NOMO-1 treated with dmso at 0.1 percent for 144 hours (cell line): ENCODE measurements around the gene MR1.

Source experiments
- DNase-seq: peaks from one replicate; lab custom pipeline; 2025; ENCODE audit not compliant: unreplicated experiment; lab: John Stamatoyannopoulos, UW

Gene MR1

DNA sequence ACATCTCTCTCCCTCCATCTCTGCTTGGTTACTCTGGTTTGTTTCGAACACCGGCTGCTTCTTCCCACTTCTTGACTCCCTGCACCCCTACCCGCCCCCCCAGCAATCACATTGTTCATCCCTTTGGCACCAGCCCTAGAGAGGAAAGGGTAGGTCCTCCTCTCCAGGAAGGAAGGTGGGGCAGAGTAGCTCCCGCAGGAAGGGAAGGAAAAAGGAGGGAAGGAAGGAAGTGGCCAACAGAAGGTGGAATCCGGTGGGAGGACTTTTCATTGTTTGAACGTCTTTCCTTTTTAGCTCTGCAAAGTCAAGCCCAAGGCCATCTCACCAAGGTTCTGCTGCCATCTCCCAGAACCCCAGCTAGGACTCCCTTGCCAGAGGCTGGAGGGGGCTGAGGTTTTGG lies 72.7 kb downstream of the MR1 start:
- DNase-seq, result no peak

GRCh38 chr1:181107711-181108110 lies 73.9 kb downstream of the MR1 start:
- no peak for DNase-seq

GRCh38 chr1:181108304-181108867 lies 74.6 kb downstream of the MR1 start:
- DNase-seq, result no peak

DNA sequence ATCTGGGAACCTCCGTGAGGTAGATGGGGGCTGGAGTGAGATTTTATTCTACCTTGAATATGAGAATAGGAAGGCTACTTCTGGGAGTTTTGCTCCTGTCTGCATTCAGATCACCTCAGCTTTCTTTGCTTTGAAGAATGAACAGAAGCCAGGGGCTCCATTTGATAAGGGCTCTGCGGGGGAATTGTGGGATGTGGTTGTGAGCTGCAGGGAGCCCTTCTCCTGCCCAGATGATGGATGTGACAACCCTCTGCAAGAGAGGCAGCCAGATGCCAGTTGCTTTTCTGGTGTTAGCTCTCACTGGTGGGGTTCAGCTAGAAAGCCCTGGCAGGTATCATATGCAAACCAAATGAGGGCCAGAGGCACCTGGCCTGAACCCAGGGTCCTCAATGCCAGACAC lies 76.2 kb downstream of the MR1 start:
- DNase-seq, result no peak
